PC-9 (cell line): Measurements from ENCODE around the gene COQ9. TPM values are rescaled to one million over a fixed set of nuclear protein-coding genes. Genes with fewer than 3 reads are reported as not detected.

Experiments used
- BruUV-seq: library from RNA; stranded (reverse); fragments of 400-500 nt; replicated peaks from 2 replicates; lab custom pipeline; 2021; lab: Mats Ljungman, UMichigan
- CTCF ChIA-PET: fragments of 300-600 bp; sonication (Branson Sonifier 250); formaldehyde crosslinking; loops from one replicate; lab custom pipeline; 2022; ENCODE audit warnings: antibody characterized with exemption; lab: Charles Lee
- POLR2A ChIA-PET: fragments of 300-600 bp; sonication (Branson Sonifier 250); formaldehyde crosslinking; loops from one replicate; lab custom pipeline; 2022; ENCODE audit warnings: antibody characterized with exemption; ENCODE audit not compliant: unreplicated experiment; lab: Charles Lee
- DNase-seq, 2 experiments: peaks; one replicate each; pipeline versions ENCODE4 v3.0.0 to v3.0.0-alpha.2; 2015 to 2022; ENCODE audit warnings: mixed read lengths in 1 of 2
- H2AFZ ChIP-seq: fragments of 200-600 bp; sonication (generic); 2 replicates; pipeline ENCODE4 v1.8.1; 2017; ENCODE audit warnings: antibody characterized with exemption
- H3F3A ChIP-seq: fragments of 200-600 bp; sonication (generic); 2 replicates; pipeline ENCODE4 v1.8.1; 2017; ENCODE audit warnings: antibody characterized with exemption, mild to moderate bottlenecking, low read depth; ENCODE audit not compliant: insufficient read depth
- H3K27ac ChIP-seq: fragments of 200-600 bp; sonication (generic); 2 replicates; pipeline ENCODE4 v1.6.1; 2016; ENCODE audit warnings: mixed run types
- H3K27me3 ChIP-seq: fragments of 200-600 bp; sonication (generic); 2 replicates; pipeline ENCODE4 v1.6.1; 2016; ENCODE audit warnings: low read depth, mixed run types; ENCODE audit not compliant: insufficient read depth
- H3K36me3 ChIP-seq: fragments of 200-600 bp; sonication (generic); 2 replicates; pipeline ENCODE4 v1.6.1; 2016; ENCODE audit warnings: low read depth, mixed run types
- H3K4me1 ChIP-seq: fragments of 200-600 bp; sonication (generic); replicated peaks from 2 replicates; pipeline ENCODE4 v1.6.1; 2016; ENCODE audit warnings: mixed run types; ENCODE audit not compliant: insufficient read depth
- H3K4me2 ChIP-seq: fragments of 200-600 bp; sonication (generic); 2 replicates; pipeline ENCODE4 v1.6.1; 2017; ENCODE audit warnings: mixed run types
- H3K4me3 ChIP-seq: fragments of 200-600 bp; sonication (generic); 2 replicates; pipeline ENCODE4 v1.6.1; 2016; ENCODE audit warnings: mixed run types
- H3K79me2 ChIP-seq: fragments of 200-600 bp; sonication (generic); 2 replicates; pipeline ENCODE4 v1.6.1; 2017; ENCODE audit warnings: low read depth, mixed run types
- H3K9me2 ChIP-seq: fragments of 200-600 bp; sonication (generic); 2 replicates; pipeline ENCODE4 v1.8.1; 2017; ENCODE audit warnings: mild to moderate bottlenecking; ENCODE audit not compliant: insufficient read depth
- H3K9me3 ChIP-seq: fragments of 200-600 bp; sonication (generic); 2 replicates; pipeline ENCODE4 v1.8.1; 2016; ENCODE audit warnings: low read depth; ENCODE audit not compliant: insufficient read depth
- H4K20me1 ChIP-seq: fragments of 200-600 bp; sonication (generic); 2 replicates; pipeline ENCODE4 v1.8.1; 2017; ENCODE audit not compliant: insufficient read depth
- CTCF ChIP-seq: fragments of 200-600 bp; sonication (generic); conservative IDR thresholded peaks from 2 replicates; pipeline ENCODE4 v1.6.1; 2017; ENCODE audit warnings: mixed run types, antibody characterized with exemption, mild to moderate bottlenecking, moderate library complexity
- EZH2 ChIP-seq: fragments of 200-600 bp; sonication (generic); IDR thresholded peaks from 2 replicates; pipeline ENCODE4 v1.8.0; 2017; ENCODE audit warnings: antibody characterized with exemption, low read depth
- intact Hi-C: fragments of 100-400 bp; cut with micrococcal nuclease; formaldehyde crosslinking; loops from one replicate; pipeline ENCODE4 v1.10.0; 2022; ENCODE audit not compliant: unreplicated experiment
- total RNA-seq: library from RNA; stranded (reverse); gene quantifications from 2 replicates; pipeline ENCODE4 v1.2.3, GENCODE V29; 2021

Gene COQ9
- total RNA-seq, 1 experiment from 2014 or later = 58.3 TPM

DNA sequence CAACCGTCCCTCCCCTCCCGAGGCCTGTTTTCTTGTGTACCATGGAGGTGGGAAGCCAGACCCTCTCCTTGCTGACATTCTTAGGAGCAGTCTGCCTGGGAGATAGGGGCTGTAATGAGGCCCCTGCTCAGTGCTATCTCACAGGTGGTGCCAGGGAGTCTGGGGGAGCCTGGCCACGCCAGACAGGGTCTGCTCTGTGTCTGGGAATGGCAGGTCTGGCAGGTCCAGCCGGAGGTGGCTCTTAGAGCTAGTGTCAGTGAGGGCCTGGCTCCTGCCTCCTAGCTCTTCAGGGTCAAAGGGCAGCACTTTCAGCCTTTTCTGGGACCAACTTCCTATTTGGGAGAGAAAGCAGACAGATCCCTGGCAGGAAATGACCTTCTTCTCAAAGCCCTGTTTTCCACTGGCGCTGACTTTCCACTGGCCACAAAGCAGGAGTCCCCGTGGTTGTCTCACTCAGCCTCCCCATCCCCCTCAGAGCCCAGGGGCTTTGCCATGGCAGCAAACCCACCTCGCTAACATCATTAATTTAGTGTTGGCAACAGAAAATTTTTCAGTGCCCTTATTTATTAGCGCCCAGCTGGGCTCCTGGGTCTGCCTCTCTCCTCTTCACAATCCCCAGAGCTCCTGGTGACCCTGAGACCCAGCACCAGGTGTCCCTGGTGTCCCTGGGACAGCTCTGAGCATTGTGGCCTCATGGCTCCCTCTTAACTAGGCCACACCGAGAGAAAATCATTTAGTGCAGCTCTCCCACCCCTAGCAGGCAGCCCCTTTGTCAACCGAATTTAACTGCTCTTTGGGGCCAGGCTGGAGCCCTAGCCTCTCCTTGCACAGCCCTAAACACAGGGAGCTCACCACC, 63.0 kb downstream of the COQ9 start:
- Histone ChIP-seq H3K9me2 (no peaks in the 10 kb centered on the region), H4K20me1 (no peaks in the 10 kb centered on the region), H3K79me2 (no peaks in the 10 kb centered on the region), H3K9me3 (no peaks in the 10 kb centered on the region), H3K4me3 (no peak overlapping the region), H3F3A (no peaks in the 10 kb centered on the region), H2AFZ (no peak overlapping the region), H3K27ac (no peak overlapping the region), H3K4me1 (no peaks in the 10 kb centered on the region), H3K36me3 (no peaks in the 10 kb centered on the region), H3K4me2 (no peak overlapping the region), H3K27me3 (peaks cover 3% of the 10 kb centered on the region; the same call in 1 of the 2 replicates)
- ChIA-PET CTCF (no interaction called here), POLR2A (no interaction called here)
- intact Hi-C loops = no loop called here
- no TSS peak for BruUV-seq
- TF ChIP-seq EZH2 (no peak), CTCF (no peak)
- DNase-seq = no peak

Other genes with a start within 250 kb of the COQ9 start
- 19.8 and 23.6 TPM in 2 replicates for gene ARL2BP, start 202.2 kb upstream of the COQ9 start, total RNA-seq
- gene PLLP, start 162.8 kb upstream of the COQ9 start, total RNA-seq = 1.8 and 2.8 TPM in 2 replicates
- gene CCL22, start 88.7 kb upstream of the COQ9 start, total RNA-seq = 0.24 and 0.35 TPM in 2 replicates
- not detected in 2 replicates for gene CX3CL1, start 75.0 kb upstream of the COQ9 start, total RNA-seq
- not detected in 2 replicates for gene CCL17, start 42.7 kb upstream of the COQ9 start, total RNA-seq
- gene CIAPIN1, start 94 bp upstream of the COQ9 start, total RNA-seq = 51.4 and 56.4 TPM in 2 replicates
- gene POLR2C, start 15.2 kb downstream of the COQ9 start, total RNA-seq = 47.3 and 47.8 TPM in 2 replicates
- gene DOK4, start 39.0 kb downstream of the COQ9 start, total RNA-seq = 27.4 and 38.7 TPM in 2 replicates
- gene CCDC102A, start 89.1 kb downstream of the COQ9 start, total RNA-seq = 8.1 and 11.8 TPM in 2 replicates
- gene ADGRG5, start 95.2 kb downstream of the COQ9 start, total RNA-seq = not detected in 2 replicates
- 105 and 131 TPM in 2 replicates for gene ADGRG1, start 181.2 kb downstream of the COQ9 start, total RNA-seq
- 0.25 TPM in 1 of 2 replicates, not detected in the other for gene ADGRG3, start 220.8 kb downstream of the COQ9 start, total RNA-seq
- gene DRC7, start 247.3 kb downstream of the COQ9 start, total RNA-seq = 0.85 and 1.7 TPM in 2 replicates